DMS53 (cell line): ENCODE results near the gene SLC25A42.
"Not testable (repeated sequence)": the region's sequence is repeated elsewhere in the genome, so short reads cannot be mapped to it uniquely, and the experiment has no call there.

Experiments used
- DNase-seq: peaks from one replicate; lab custom pipeline; 2025; lab: John Stamatoyannopoulos, UW

The SLC25A42 gene

GRCh38 chr19:19135713-19136112 is 71.9 kb downstream of the SLC25A42 start:
- DNase-seq = not testable (repeated sequence)

- DNase-seq = no peak
Observed at GRCh38 chr19:19137556-19138108, 73.8 kb downstream of the SLC25A42 start.

DNA sequence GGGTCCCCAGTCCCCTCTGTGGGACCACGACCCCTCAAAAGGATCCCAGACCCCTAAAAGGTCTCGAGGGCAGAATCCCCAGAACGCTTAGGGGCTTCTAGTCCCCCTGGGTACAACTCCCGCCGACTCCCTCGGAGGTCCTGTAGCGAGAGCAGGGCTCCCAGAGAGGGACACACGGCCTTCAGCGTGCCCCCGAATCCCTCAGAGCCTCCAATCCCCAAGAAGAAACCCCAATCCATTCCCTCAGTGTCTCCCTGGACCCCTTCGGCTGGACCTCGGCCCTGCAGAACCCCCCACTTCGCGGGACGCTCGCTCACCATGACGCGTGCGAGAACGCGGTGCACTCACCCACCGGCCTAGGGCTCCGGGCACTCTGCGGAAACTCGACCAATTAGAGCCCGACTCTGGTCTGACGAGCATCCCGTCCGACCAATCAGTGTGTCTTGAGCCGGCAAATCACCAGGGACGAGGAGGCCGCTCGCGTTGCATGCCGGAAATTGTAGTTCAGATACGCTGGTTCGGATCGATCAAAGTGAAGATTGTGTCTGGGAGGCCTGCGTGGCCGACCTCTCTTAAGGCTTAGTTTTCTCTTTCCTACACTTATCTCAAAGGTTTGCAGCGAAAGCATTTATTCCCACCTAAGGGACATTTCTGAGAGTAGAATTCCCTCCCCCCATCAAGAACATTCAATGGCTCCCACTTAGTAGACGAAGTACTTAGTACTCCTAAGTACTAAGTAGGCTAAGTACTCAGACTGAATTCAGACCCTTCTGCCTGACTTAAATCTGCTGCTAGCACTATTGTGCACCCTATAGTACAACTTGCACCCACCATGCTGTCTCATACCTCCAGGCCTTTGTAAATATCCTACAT is 74.6 kb downstream of the SLC25A42 start, which contains the start of gene TMEM161A:
TMEM161A (minus strand) TSS at position 370 of the 873 bp plus-strand sequence; CDS start at position 320, 50 bp downstream.
- DNase-seq = peak; percentile 98

DNA sequence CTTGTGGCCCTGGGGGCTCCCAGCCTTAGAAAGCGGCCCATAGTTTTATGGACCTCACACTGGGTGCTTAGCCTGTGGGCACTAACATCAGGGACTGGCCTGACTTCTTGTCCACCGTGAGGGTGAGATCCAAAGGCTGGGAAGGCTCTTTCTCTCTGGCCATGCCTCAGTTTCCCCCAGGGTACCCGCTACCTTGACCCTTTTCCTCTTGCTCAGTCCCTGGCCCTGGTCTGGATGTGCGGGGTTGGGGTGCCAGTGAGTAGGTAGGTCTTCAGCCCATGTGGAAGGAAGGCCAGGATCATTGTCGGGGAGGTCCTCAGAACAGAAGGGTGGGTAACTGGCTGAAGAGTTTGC is 76.1 kb downstream of the SLC25A42 start:
- no peak for DNase-seq

DNA sequence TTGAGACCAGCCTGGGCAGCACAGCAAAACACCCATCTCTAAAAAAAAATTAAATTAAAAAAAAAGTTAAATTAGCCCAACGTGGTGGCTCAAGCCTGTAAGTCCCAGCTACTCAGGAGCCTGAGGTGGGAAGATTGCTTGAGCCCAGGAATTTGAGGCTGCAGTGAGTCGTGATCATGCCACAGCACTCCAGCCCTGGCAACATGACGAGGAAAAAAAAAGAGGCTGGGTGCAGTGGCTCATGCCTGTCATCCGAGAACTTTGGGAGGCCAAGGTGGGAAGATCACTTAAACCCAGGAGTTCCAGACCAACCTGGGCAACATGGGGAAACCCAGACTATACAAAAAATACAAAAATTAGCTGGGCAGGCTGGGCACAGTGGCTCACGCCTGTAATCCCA is 76.7 kb downstream of the SLC25A42 start:
- no peak for DNase-seq

DNA sequence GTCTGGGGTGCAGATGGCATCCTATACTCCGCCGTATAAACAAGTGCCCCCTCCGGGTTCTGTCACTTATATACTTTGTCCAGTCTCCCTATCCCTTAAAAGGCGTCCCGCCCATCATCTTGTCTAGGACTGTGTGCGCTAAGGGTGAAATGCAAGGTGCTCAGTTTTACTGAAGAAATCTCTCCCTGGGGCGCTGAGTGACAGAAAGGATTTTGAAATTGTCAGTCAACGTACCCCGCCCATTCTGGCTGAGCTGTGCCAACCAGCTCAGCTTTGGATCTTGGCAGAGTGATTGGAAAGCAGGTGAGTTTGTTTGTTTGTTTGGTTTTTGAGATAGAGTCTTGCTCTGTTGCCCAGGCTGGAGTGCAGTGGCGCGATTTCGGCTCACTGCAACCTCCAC is 78.6 kb downstream of the SLC25A42 start:
- DNase-seq = no peak

GRCh38 chr19:19145281-19145680 is 81.5 kb downstream of the SLC25A42 start:
- no peak for DNase-seq

DNA sequence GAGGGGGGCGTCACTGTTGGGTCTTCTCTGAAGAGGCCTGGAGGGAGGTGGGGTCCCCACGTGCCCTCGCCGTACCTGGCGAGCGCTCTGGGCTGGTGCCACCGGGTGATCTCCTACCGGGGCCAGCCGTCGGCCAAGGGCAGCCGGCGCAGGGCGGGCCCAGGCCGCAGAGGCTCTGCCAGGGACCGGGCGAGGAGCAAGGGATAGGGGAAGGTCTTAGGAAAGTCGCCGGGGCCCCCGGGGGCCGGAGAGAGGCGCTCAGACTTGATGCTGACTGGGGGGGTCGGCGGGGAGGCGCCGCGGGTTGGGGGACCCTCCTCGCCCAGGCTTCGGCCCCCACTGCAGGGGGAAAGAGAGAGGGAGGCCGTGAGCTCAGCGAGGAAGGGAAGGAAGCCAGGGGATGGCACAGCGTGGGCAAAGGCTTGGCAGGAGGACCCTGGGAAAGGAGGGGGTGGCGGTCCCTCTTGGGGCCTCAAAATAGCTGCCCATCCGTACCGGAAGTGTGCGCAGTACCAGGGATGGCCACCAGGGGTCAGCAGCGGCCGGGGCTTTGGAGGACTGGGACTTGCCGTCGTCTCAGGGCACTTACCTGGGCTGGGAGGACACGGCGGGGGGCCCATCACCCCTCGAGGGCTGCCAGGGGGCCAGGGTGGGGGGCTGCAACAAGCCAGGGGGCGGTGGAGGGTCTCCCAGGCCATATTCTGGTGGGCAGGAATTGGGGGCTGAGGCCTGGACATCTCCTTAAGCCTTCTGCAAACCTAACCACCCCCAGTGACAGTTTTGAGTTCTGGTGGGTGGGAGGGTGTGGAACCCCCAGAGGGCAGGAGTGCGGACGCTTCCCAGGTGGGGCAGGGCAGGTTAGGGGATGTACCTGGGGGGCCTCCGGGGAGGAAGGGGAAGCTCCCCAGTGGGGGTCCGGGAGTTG is 82.2 kb downstream of the SLC25A42 start:
- peak; percentile 68 for DNase-seq

GRCh38 chr19:19146865-19147264 is 83.1 kb downstream of the SLC25A42 start:
- DNase-seq = no peak

GRCh38 chr19:19147344-19147743 is 83.5 kb downstream of the SLC25A42 start:
- no peak for DNase-seq

DNA sequence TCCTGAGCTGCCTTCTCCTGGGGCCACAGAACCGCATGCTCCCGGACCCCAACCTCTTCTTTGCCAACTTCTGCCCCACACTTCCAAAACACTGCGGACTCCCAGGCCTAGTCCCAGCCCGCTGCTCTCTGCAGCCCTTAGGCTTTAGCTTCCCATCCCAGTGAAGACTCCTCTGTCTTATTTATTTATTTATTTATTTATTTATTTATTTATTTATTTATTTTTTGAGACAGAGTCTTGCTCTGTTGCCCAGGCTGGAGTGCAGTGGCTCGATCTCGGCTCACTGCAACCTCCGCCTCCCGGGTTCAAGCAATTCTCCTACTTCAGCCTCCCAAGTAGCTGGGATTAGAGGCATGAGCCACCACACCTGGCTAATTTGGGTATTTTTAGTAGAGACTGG is 84.7 kb downstream of the SLC25A42 start:
- DNase-seq = not testable (repeated sequence)

- DNase-seq = no peak
Observed at GRCh38 chr19:19149435-19149834, 85.6 kb downstream of the SLC25A42 start.

- no peak for DNase-seq
Observed at GRCh38 chr19:19151418-19151817, 87.6 kb downstream of the SLC25A42 start.

GRCh38 chr19:19152668-19153384 is 89.0 kb downstream of the SLC25A42 start:
- DNase-seq = no peak

- DNase-seq = no peak
Observed at GRCh38 chr19:19154768-19155494, 91.1 kb downstream of the SLC25A42 start.

GRCh38 chr19:19155495-19156219 is 91.9 kb downstream of the SLC25A42 start:
- DNase-seq = no peak

DNA sequence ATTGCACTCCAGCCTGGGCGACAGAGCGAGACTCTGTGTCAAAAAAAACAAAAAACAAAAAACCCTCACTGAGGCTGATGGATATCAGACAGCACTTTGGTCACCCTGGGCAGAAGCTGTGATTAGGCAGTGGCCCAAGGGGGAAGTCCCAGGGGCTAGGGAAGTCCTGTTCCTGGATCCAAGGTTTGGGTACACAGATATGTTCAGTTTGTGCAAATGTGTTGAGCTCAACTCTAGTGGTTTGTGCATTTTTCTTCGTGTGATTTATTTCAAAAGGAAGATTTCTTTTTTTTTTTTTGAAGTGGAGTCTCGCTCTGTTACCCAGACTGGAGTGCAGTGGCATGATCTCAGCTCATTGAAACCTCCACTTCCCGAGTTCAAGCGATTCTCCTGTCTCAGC is 94.0 kb downstream of the SLC25A42 start:
- DNase-seq = no peak

DNA sequence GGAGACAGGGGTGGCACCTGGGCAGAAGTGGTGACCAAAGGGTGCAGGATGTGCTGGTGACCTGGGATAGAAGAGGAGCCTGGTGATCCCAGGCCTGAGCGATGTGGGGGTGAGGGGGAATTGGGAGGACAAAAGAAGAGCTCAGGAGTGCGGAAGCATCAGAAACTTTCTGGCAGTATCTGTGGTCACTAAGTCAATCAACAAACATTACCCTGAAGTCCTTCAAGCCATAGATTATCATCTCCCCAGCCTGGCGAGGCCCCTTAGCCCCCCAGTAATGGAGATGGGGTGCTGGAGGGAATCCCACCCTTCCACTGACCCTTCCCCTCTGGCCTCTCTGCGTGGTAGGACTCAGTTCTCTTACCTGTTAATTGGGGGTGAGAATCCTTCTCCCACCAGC is 95.7 kb downstream of the SLC25A42 start:
- no peak for DNase-seq

GRCh38 chr19:19160461-19161035 is 96.8 kb downstream of the SLC25A42 start:
- DNase-seq = no peak

GRCh38 chr19:19162495-19162894 is 98.7 kb downstream of the SLC25A42 start:
- no peak for DNase-seq
